Prostate gland (tissue), 2 donors: Measurements from ENCODE around the gene DROSHA.

ENCODE experiments used
- POLR2A ChIP-seq: fragments of 450-650 bp; IDR thresholded peaks from one replicate; pipeline ENCODE4 v1.6.1; 2016; ENCODE audit warnings: antibody characterized with exemption, mild to moderate bottlenecking
- TF ChIP-seq, protein P1 (sequence below), 4 experiments: fragments of 200-600 bp in 2 of 4; fragments of 450-650 bp in 2 of 4; sonication (generic) in 2 of 4; IDR thresholded peaks; 1 replicate in 3 of 4; 2 replicates in 1 of 4; pipeline ENCODE4 v1.5.1; 2016 to 2019; ENCODE audit warnings: antibody characterized with exemption in 4 of 4, mild to moderate bottlenecking in 2 of 4, moderate library complexity in 2 of 4

DNA sequence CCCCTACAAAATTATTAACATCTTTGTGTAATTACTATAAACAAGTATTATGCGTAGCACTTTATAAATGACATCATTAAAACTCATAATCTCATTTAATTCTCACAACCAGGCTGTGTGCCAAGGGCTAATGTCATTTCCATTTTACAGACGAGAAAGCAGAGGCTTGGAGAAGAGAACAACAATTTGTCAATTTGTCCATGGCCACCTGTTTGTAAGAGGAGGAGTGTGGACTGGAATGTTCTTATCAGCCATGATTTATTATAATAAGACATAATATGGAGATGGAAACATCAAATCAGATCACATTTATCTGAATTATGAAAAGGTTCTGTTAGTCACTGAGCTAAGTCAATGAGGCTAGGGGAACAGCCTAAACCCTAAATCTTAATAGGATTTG, 97.0 kb downstream of the DROSHA start:
- TF ChIP-seq POLR2A = no peak
- TF ChIP-seq, protein P1, sequence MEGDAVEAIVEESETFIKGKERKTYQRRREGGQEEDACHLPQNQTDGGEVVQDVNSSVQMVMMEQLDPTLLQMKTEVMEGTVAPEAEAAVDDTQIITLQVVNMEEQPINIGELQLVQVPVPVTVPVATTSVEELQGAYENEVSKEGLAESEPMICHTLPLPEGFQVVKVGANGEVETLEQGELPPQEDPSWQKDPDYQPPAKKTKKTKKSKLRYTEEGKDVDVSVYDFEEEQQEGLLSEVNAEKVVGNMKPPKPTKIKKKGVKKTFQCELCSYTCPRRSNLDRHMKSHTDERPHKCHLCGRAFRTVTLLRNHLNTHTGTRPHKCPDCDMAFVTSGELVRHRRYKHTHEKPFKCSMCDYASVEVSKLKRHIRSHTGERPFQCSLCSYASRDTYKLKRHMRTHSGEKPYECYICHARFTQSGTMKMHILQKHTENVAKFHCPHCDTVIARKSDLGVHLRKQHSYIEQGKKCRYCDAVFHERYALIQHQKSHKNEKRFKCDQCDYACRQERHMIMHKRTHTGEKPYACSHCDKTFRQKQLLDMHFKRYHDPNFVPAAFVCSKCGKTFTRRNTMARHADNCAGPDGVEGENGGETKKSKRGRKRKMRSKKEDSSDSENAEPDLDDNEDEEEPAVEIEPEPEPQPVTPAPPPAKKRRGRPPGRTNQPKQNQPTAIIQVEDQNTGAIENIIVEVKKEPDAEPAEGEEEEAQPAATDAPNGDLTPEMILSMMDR (IDR thresholded peaks at IDR 0.05) = no peak
